MM.1S (cell line): Measurements from ENCODE around the gene ADAMTS1.

Experiments
- DNase-seq: peaks from one replicate; pipeline ENCODE4 v3.0.0-alpha.2; 2015
- H2AFZ ChIP-seq: fragments of 300-600 bp; sonication (generic); 2 replicates; pipeline ENCODE4 v1.6.0; 2016; ENCODE audit warnings: antibody characterized with exemption, low read length
- H3F3A ChIP-seq: fragments of 300-600 bp; sonication (generic); 2 replicates; pipeline ENCODE4 v1.6.1; 2016; ENCODE audit warnings: mild to moderate bottlenecking, antibody characterized with exemption, low read length, moderate library complexity, mixed read lengths; ENCODE audit not compliant: insufficient read depth
- H3K27ac ChIP-seq: fragments of 300-600 bp; sonication (generic); 2 replicates; pipeline ENCODE4 v1.5.1; 2016; ENCODE audit warnings: mild to moderate bottlenecking, low read length
- H3K27me3 ChIP-seq: fragments of 300-600 bp; sonication (generic); replicated peaks from 2 replicates; pipeline ENCODE4 v1.6.0; 2016; ENCODE audit warnings: low read length; ENCODE audit not compliant: insufficient read depth
- H3K36me3 ChIP-seq: fragments of 300-600 bp; sonication (generic); replicated peaks from 2 replicates; pipeline ENCODE4 v1.6.1; 2016; ENCODE audit warnings: mild to moderate bottlenecking, low read length, mixed read lengths; ENCODE audit not compliant: insufficient read depth
- H3K4me1 ChIP-seq: fragments of 300-600 bp; sonication (generic); 2 replicates; pipeline ENCODE4 v1.6.1; 2016; ENCODE audit warnings: low read length, mixed read lengths
- H3K4me2 ChIP-seq: fragments of 300-600 bp; sonication (generic); 2 replicates; pipeline ENCODE4 v1.6.0; 2016; ENCODE audit warnings: low read depth, low read length
- H3K4me3 ChIP-seq: fragments of 300-600 bp; sonication (generic); 2 replicates; pipeline ENCODE4 v1.5.1; 2016; ENCODE audit warnings: low read length, mixed read lengths
- H3K79me2 ChIP-seq: fragments of 300-600 bp; sonication (generic); 2 replicates; pipeline ENCODE4 v1.6.1; 2016; ENCODE audit warnings: mixed run types, low read length, mixed read lengths
- H3K9ac ChIP-seq: fragments of 300-600 bp; sonication (generic); 2 replicates; pipeline ENCODE4 v1.6.1; 2016; ENCODE audit warnings: low read length, mixed read lengths
- H3K9me2 ChIP-seq: fragments of 300-600 bp; sonication (generic); replicated peaks from 2 replicates; pipeline ENCODE4 v1.6.1; 2016; ENCODE audit warnings: mild to moderate bottlenecking, low read length, mixed read lengths; ENCODE audit not compliant: insufficient read depth
- H3K9me3 ChIP-seq: fragments of 300-600 bp; sonication (generic); replicated peaks from 2 replicates; pipeline ENCODE4 v1.6.1; 2016; ENCODE audit warnings: mild to moderate bottlenecking, low read length, mixed read lengths; ENCODE audit not compliant: insufficient read depth
- H4K20me1 ChIP-seq: fragments of 300-600 bp; sonication (generic); 2 replicates; pipeline ENCODE4 v1.6.1; 2016; ENCODE audit warnings: mild to moderate bottlenecking, low read length, moderate library complexity, mixed read lengths; ENCODE audit not compliant: insufficient read depth
- CTCF ChIP-seq: fragments of 300-600 bp; sonication (generic); IDR thresholded peaks from 2 replicates; pipeline ENCODE4 v1.5.1; 2016; ENCODE audit warnings: antibody characterized with exemption, low read length, mixed read lengths
- EZH2 ChIP-seq: fragments of 300-600 bp; sonication (generic); optimal IDR thresholded peaks from 2 replicates; pipeline ENCODE3; 2017; ENCODE audit warnings: low read depth, mild to moderate bottlenecking, antibody characterized with exemption, low read length, mixed read lengths
- EZH2phosphoT487 ChIP-seq: fragments of 300-600 bp; sonication (generic); IDR thresholded peaks from 2 replicates; pipeline ENCODE4 v1.6.1; 2018; ENCODE audit warnings: antibody characterized with exemption, low read length

ADAMTS1 gene

GRCh38 chr21:26819740-26820324 is 25.4 kb downstream of the ADAMTS1 start:
- Histone ChIP-seq H4K20me1 (no peaks in the 10 kb centered on the region), H3K4me2 (no peak overlapping the region), H3K79me2 (no peaks in the 10 kb centered on the region), H3K9me2 (no peaks in the 10 kb centered on the region), H3K9me3 (no peaks in the 10 kb centered on the region), H2AFZ (no peak overlapping the region), H3K27me3 (no peaks in the 10 kb centered on the region), H3K9ac (no peak overlapping the region), H3K4me3 (no peak overlapping the region), H3K27ac (no peak overlapping the region), H3K36me3 (no peaks in the 10 kb centered on the region), H3F3A (no peaks in the 10 kb centered on the region), H3K4me1 (no peaks in the 10 kb centered on the region)
- TF ChIP-seq EZH2phosphoT487 = no peak
- no peak for TF ChIP-seq EZH2
- no peak for TF ChIP-seq CTCF
- DNase-seq = no peak

- no peak for DNase-seq
- H2AFZ ChIP-seq = no peak overlapping the region
Observed at GRCh38 chr21:26818906-26819305, 26.3 kb downstream of the ADAMTS1 start.

DNA sequence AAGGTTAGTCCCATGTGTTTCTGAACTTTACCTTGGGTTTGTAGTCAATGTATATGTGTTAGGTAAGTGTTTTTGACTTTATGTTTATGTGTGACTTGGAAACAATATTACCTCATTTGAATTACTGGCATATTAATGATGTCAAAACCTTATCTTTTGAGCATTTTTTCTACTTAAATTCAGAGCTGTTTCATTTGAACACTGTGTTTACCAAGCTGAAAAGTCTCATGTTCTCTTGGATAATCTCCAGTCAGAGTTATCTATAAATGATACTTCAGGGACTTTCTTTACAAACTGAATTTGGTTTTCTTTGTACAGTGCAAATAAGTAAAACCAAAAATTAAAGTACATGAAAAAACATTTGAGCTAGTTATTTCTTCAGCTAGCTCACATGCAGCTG is 30.0 kb downstream of the ADAMTS1 start:
- no peaks in the 10 kb centered on the region for H3K79me2 ChIP-seq
- no peaks in the 10 kb centered on the region for H3K4me1 ChIP-seq
- H3F3A ChIP-seq = no peaks in the 10 kb centered on the region
- no peaks in the 10 kb centered on the region for H3K9me3 ChIP-seq
- TF ChIP-seq EZH2 (no peak), EZH2phosphoT487 (no peak), CTCF (no peak)
- DNase-seq = no peak
- H3K27ac ChIP-seq = no peak overlapping the region
- H3K9ac ChIP-seq = no peak overlapping the region
- H3K4me3 ChIP-seq = no peak overlapping the region
- no peaks in the 10 kb centered on the region for H3K36me3 ChIP-seq
- no peaks in the 10 kb centered on the region for H3K27me3 ChIP-seq
- no peak overlapping the region for H3K4me2 ChIP-seq
- no peaks in the 10 kb centered on the region for H3K9me2 ChIP-seq
- H2AFZ ChIP-seq = no peak overlapping the region
- H4K20me1 ChIP-seq = no peaks in the 10 kb centered on the region

More at GRCh38 chr21:26818906-26819305, 26.3 kb downstream of the ADAMTS1 start:
- Histone ChIP-seq H3K4me3 (no peak overlapping the region), H3K9me2 (no peaks in the 10 kb centered on the region), H3K4me1 (no peaks in the 10 kb centered on the region), H3F3A (no peaks in the 10 kb centered on the region), H3K27me3 (no peaks in the 10 kb centered on the region), H4K20me1 (no peaks in the 10 kb centered on the region), H3K9ac (no peak overlapping the region), H3K79me2 (no peaks in the 10 kb centered on the region), H3K36me3 (no peaks in the 10 kb centered on the region), H3K4me2 (no peak overlapping the region), H3K9me3 (no peaks in the 10 kb centered on the region), H3K27ac (no peak overlapping the region)
- TF ChIP-seq CTCF (no peak), EZH2phosphoT487 (no peak), EZH2 (no peak)
